ENCODE results near the gene GK2. TPM values are rescaled to one million over a fixed set of nuclear protein-coding genes. Genes with fewer than 3 reads are reported as not detected.

GK2 gene
- total RNA-seq, 4 donors from 2014 or later = not detected

- H3K4me3 ChIP-seq = no peak overlapping the region
- no peak for ATAC-seq
- peaks cover 0 to 9% (median 0%) of the 10 kb centered on the region in 3 donors for H3K4me1 ChIP-seq
- no peak overlapping the region for H3K27ac ChIP-seq
- H3K9me3 ChIP-seq = no peaks in the 10 kb centered on the region
- TF ChIP-seq POLR2A (IDR thresholded peaks at IDR 0.05) (no peak), EP300 (IDR thresholded peaks at IDR 0.05) (no peak), CTCF (IDR thresholded peaks at IDR 0.05) (no peak), POLR2AphosphoS5 (IDR thresholded peaks at IDR 0.05) (no peak)
- no peaks in the 10 kb centered on the region for H3K36me3 ChIP-seq
- H3K27me3 ChIP-seq = no peaks in the 10 kb centered on the region
Observed at GRCh38 chr4:79426989-79427388, 19.0 kb upstream of the GK2 start.

- Histone ChIP-seq H3K4me3 (no peak overlapping the region), H3K27me3 (no peaks in the 10 kb centered on the region), H3K27ac (no peak overlapping the region), H3K4me1 (peaks cover 0 to 9% (median 0%) of the 10 kb centered on the region in 3 donors), H3K9me3 (no peaks in the 10 kb centered on the region), H3K36me3 (no peaks in the 10 kb centered on the region)
- no peak for TF ChIP-seq POLR2A (IDR thresholded peaks at IDR 0.05)
- no peak for TF ChIP-seq POLR2AphosphoS5 (IDR thresholded peaks at IDR 0.05)
- TF ChIP-seq CTCF (IDR thresholded peaks at IDR 0.05) = no peak
- TF ChIP-seq EP300 (IDR thresholded peaks at IDR 0.05) = no peak
- no peak for ATAC-seq
- WGBS, 2 donors (ENCODE audit: low coverage in 1 of 2) = 50 to 52% methylated on average over 1 of the region's 1 CpG
Observed at GRCh38 chr4:79425586-79425985, 17.6 kb upstream of the GK2 start.

DNA sequence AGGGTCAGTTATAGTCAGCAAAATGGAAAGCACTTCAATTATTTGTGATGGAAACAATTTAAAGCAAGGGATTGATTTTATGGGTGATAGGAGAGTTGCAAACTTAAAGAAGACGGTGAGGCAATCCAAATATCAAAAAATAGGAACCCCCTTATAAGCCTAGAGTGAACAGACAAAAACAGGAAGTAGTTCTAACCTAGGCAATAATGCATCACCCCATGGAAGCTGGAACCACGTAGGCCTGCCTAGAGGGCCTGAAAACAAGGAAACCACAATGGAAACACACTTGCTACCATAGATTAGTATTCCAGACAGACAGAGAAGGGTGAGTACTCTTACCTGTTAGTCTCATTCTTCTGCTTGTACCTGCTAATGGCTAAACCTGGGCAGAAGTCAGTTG is 13.5 kb upstream of the GK2 start:
- Histone ChIP-seq H3K36me3 (no peaks in the 10 kb centered on the region), H3K27me3 (no peaks in the 10 kb centered on the region), H3K9me3 (no peaks in the 10 kb centered on the region), H3K27ac (no peak overlapping the region), H3K4me1 (peaks cover 0 to 8% (median 0%) of the 10 kb centered on the region in 3 donors), H3K4me3 (no peak overlapping the region)
- ATAC-seq = no peak
- TF ChIP-seq POLR2AphosphoS5 (IDR thresholded peaks at IDR 0.05) (no peak), CTCF (IDR thresholded peaks at IDR 0.05) (no peak), POLR2A (IDR thresholded peaks at IDR 0.05) (no peak), EP300 (IDR thresholded peaks at IDR 0.05) (no peak)
- 83% methylated on average over 2 of the region's 2 CpGs; no CpG with 5 or more reads in 1 of the 2 donors for WGBS, 2 donors (ENCODE audit: low coverage in 1 of 2)

- H3K27me3 ChIP-seq = no peaks in the 10 kb centered on the region
- TF ChIP-seq POLR2AphosphoS5 (IDR thresholded peaks at IDR 0.05) = no peak
- no peak for TF ChIP-seq POLR2A (IDR thresholded peaks at IDR 0.05)
- TF ChIP-seq CTCF (IDR thresholded peaks at IDR 0.05) = no peak
- TF ChIP-seq EP300 (IDR thresholded peaks at IDR 0.05) = no peak
- no peaks in the 10 kb centered on the region for H3K9me3 ChIP-seq
- 74% methylated on average over 3 of the region's 3 CpGs; no CpG with 5 or more reads in 1 of the 2 donors for WGBS, 2 donors (ENCODE audit: low coverage in 1 of 2)
- no peak for ATAC-seq
- no peak overlapping the region for H3K4me3 ChIP-seq
- H3K36me3 ChIP-seq = no peaks in the 10 kb centered on the region
- no peaks in the 10 kb centered on the region for H3K4me1 ChIP-seq
- no peak overlapping the region for H3K27ac ChIP-seq
Observed at GRCh38 chr4:79413886-79414285, 5.9 kb upstream of the GK2 start.

- Histone ChIP-seq H3K4me3 (no peak overlapping the region), H3K9me3 (no peaks in the 10 kb centered on the region), H3K36me3 (no peaks in the 10 kb centered on the region), H3K4me1 (no peaks in the 10 kb centered on the region), H3K27ac (no peak overlapping the region), H3K27me3 (no peaks in the 10 kb centered on the region)
- ATAC-seq = no peak
- 53 to 81% methylated on average over 5 to 9 of the region's 9 CpGs for WGBS, 2 donors (ENCODE audit: low coverage in 1 of 2)
- no peak for TF ChIP-seq EP300 (IDR thresholded peaks at IDR 0.05)
- TF ChIP-seq CTCF (IDR thresholded peaks at IDR 0.05) = no peak
- no peak for TF ChIP-seq POLR2AphosphoS5 (IDR thresholded peaks at IDR 0.05)
- no peak for TF ChIP-seq POLR2A (IDR thresholded peaks at IDR 0.05)
Observed at GRCh38 chr4:79413032-79413885, 5.2 kb upstream of the GK2 start.
